A673 (cell line): ENCODE measurements around the gene BCAT1. TPM values are rescaled to one million over a fixed set of nuclear protein-coding genes. Genes with fewer than 3 reads are reported as not detected.
"Not testable (repeated sequence)": the region's sequence is repeated elsewhere in the genome, so short reads cannot be mapped to it uniquely, and the experiment has no call there.

Source experiments
- BruUV-seq: library from RNA; stranded (reverse); fragments of 400-500 nt; replicated peaks from 2 replicates; lab custom pipeline; 2021; lab: Mats Ljungman, UMichigan
- CTCF ChIA-PET: fragments of 300-600 bp; sonication (Branson Sonifier 250); formaldehyde crosslinking; loops from one replicate; lab custom pipeline; 2022; ENCODE audit warnings: antibody characterized with exemption; lab: Charles Lee
- POLR2A ChIA-PET: fragments of 300-600 bp; sonication (Branson Sonifier 250); formaldehyde crosslinking; loops from one replicate; lab custom pipeline; 2022; ENCODE audit warnings: antibody characterized with exemption; ENCODE audit not compliant: low non-redundant PET; lab: Charles Lee
- DNase-seq: peaks from one replicate; pipeline ENCODE4 v3.0.0-alpha.2; 2015; ENCODE audit warnings: low spot score
- H3K27ac ChIP-seq: fragments of 200-600 bp; sonication (generic); 2 replicates; pipeline ENCODE4 v1.5.1; 2016; ENCODE audit warnings: mixed run types, low read depth, mild to moderate bottlenecking, mixed read lengths, antibody characterized with exemption, low read length; ENCODE audit not compliant: poor library complexity, severe bottlenecking
- H3K27me3 ChIP-seq: fragments of 200-600 bp; sonication (generic); replicated peaks from 2 replicates; pipeline ENCODE4 v1.6.1; 2017; ENCODE audit warnings: mixed run types, low read depth, mild to moderate bottlenecking, mixed read lengths, antibody characterized with exemption, low read length; ENCODE audit not compliant: insufficient read depth, poor library complexity
- H3K36me3 ChIP-seq: fragments of 200-600 bp; sonication (generic); 2 replicates; pipeline ENCODE4 v1.6.1; 2016; ENCODE audit warnings: mixed run types, mild to moderate bottlenecking, mixed read lengths, antibody characterized with exemption, low read length; ENCODE audit not compliant: insufficient read depth, poor library complexity, severe bottlenecking
- H3K4me1 ChIP-seq: fragments of 200-600 bp; sonication (generic); 2 replicates; pipeline ENCODE4 v1.6.1; 2017; ENCODE audit warnings: mixed run types, mild to moderate bottlenecking, mixed read lengths, antibody characterized with exemption, low read length; ENCODE audit not compliant: insufficient read depth, poor library complexity, severe bottlenecking
- H3K4me3 ChIP-seq: fragments of 200-600 bp; sonication (generic); 2 replicates; pipeline ENCODE4 v1.5.1; 2016; ENCODE audit warnings: low read depth, mixed run types, mild to moderate bottlenecking, mixed read lengths, low read length; ENCODE audit not compliant: poor library complexity, severe bottlenecking
- H3K9me3 ChIP-seq: fragments of 200-600 bp; sonication (generic); 2 replicates; pipeline ENCODE4 v1.6.1; 2016; ENCODE audit warnings: mixed run types, low read depth, mild to moderate bottlenecking, mixed read lengths, antibody characterized with exemption, low read length; ENCODE audit not compliant: poor library complexity, severe bottlenecking
- CTCF ChIP-seq: fragments of 300-800, 200-600 bp; sonication (generic); conservative IDR thresholded peaks from 2 replicates; pipeline ENCODE4 v1.5.1; 2017; ENCODE audit warnings: low read depth, mild to moderate bottlenecking, antibody characterized with exemption, low read length, moderate library complexity, mixed read lengths
- EZH2 ChIP-seq: fragments of 200-600 bp; sonication (generic); IDR thresholded peaks from 2 replicates; pipeline ENCODE4 v1.6.1; 2017; ENCODE audit warnings: borderline replicate concordance, low read depth, mild to moderate bottlenecking, mixed read lengths, antibody characterized with exemption, low read length; ENCODE audit not compliant: poor library complexity, severe bottlenecking
- intact Hi-C: fragments of 100-400 bp; cut with micrococcal nuclease; formaldehyde crosslinking; loops from one replicate; pipeline ENCODE4 v1.10.0; 2022; ENCODE audit not compliant: unreplicated experiment
- total RNA-seq: library from RNA; stranded (reverse); gene quantifications from 2 replicates; pipeline ENCODE4 v1.2.3, GENCODE V29; 2021

The BCAT1 gene
- total RNA-seq, 1 experiment from 2014 or later, result 195 TPM

GRCh38 chr12:24872211-24872610, 76.7 kb downstream of the BCAT1 start:
- H3K36me3 ChIP-seq, result peaks cover 21% of the 10 kb centered on the region
- DNase-seq, result no peak
- H3K27me3 ChIP-seq, result no peaks in the 10 kb centered on the region
- CTCF ChIA-PET, result no interaction called here
- no TSS peak for BruUV-seq
- H3K27ac ChIP-seq, result no peak overlapping the region
- no peak for TF ChIP-seq CTCF
- TF ChIP-seq EZH2, result no peak
- intact Hi-C loops, result no loop called here
- H3K9me3 ChIP-seq, result no peaks in the 10 kb centered on the region
- H3K4me3 ChIP-seq, result no peak overlapping the region
- no peaks in the 10 kb centered on the region for H3K4me1 ChIP-seq
- POLR2A ChIA-PET, result interaction anchor here (0.7 kb wide), 1 partner anchor 356 kb away, joined by 4 read pairs; no protein-coding TSS in a partner anchor

GRCh38 chr12:24866139-24866538, 82.8 kb downstream of the BCAT1 start:
- BruUV-seq, DNase-seq, intact Hi-C loops, H3K4me1 ChIP-seq, H3K36me3 ChIP-seq, H3K4me3 ChIP-seq, POLR2A ChIA-PET, H3K9me3 ChIP-seq, H3K27me3 ChIP-seq, H3K27ac ChIP-seq, CTCF ChIA-PET: not testable (repeated sequence)

- H3K27ac ChIP-seq, result no peak overlapping the region
- no peaks in the 10 kb centered on the region for H3K4me1 ChIP-seq
- H3K36me3 ChIP-seq, result peaks cover 17% of the 10 kb centered on the region
- H3K4me3 ChIP-seq, result no peak overlapping the region
- no peaks in the 10 kb centered on the region for H3K27me3 ChIP-seq
- TF ChIP-seq EZH2 (no peak), CTCF (no peak)
- intact Hi-C loops, result no loop called here
- no TSS peak for BruUV-seq
- ChIA-PET POLR2A (interaction anchor here (0.6 kb wide), 1 partner anchor 92 kb away, joined by 3 read pairs; no protein-coding TSS in a partner anchor), CTCF (no interaction called here)
- peaks cover 13% of the 10 kb centered on the region for H3K9me3 ChIP-seq
- no peak for DNase-seq
Observed at GRCh38 chr12:24864796-24865125, 84.1 kb downstream of the BCAT1 start.

GRCh38 chr12:24861766-24862540, 86.9 kb downstream of the BCAT1 start:
- DNase-seq, result no peak
- Histone ChIP-seq H3K36me3 (peaks cover 34% of the 10 kb centered on the region), H3K9me3 (peaks cover 26% of the 10 kb centered on the region), H3K27me3 (no peaks in the 10 kb centered on the region), H3K27ac (no peak overlapping the region), H3K4me1 (no peaks in the 10 kb centered on the region), H3K4me3 (no peak overlapping the region)
- CTCF ChIA-PET, result no interaction called here
- no TSS peak for BruUV-seq
- POLR2A ChIA-PET, result no interaction called here
- intact Hi-C loops, result no loop called here
- TF ChIP-seq EZH2, result no peak
- TF ChIP-seq CTCF, result no peak
